Epithelial cell of esophagus (primary cell): Measurements from ENCODE around the gene CELF4.

ENCODE experiments used
- DNase-seq: peaks from one replicate; pipeline ENCODE4 v3.0.0; 2010; ENCODE audit warnings: low read depth
- H3K4me3 ChIP-seq: 2 replicates; pipeline ENCODE4 v1.5.1; 2011; ENCODE audit warnings: mild to moderate bottlenecking, low read length, control low read depth
- CTCF ChIP-seq: IDR thresholded peaks from 2 replicates; pipeline ENCODE4 v1.5.1; 2011; ENCODE audit warnings: low read depth, mild to moderate bottlenecking, low read length, control low read depth, inconsistent platforms; ENCODE audit not compliant: insufficient read depth; ENCODE audit errors: missing control alignments

The CELF4 gene

GRCh38 chr18:37398248-37398920 is 167.2 kb downstream of the CELF4 start:
- TF ChIP-seq CTCF, result no peak
- no peak overlapping the region for H3K4me3 ChIP-seq
- DNase-seq, result no peak

- TF ChIP-seq CTCF, result no peak
- DNase-seq, result no peak
- no peak overlapping the region for H3K4me3 ChIP-seq
Measured at GRCh38 chr18:37397814-37398213, 167.8 kb downstream of the CELF4 start.

- TF ChIP-seq CTCF, result no peak
- DNase-seq, result no peak
- H3K4me3 ChIP-seq, result no peak overlapping the region
Measured at GRCh38 chr18:37396971-37397720, 168.5 kb downstream of the CELF4 start.

GRCh38 chr18:37395631-37396030 is 170.0 kb downstream of the CELF4 start:
- no peak for TF ChIP-seq CTCF
- no peak overlapping the region for H3K4me3 ChIP-seq
- no peak for DNase-seq

- DNase-seq, result no peak
- TF ChIP-seq CTCF, result no peak
Measured at GRCh38 chr18:37395138-37395537, 170.5 kb downstream of the CELF4 start.

GRCh38 chr18:37394610-37394965 is 171.0 kb downstream of the CELF4 start:
- no peak overlapping the region for H3K4me3 ChIP-seq
- no peak for DNase-seq
- TF ChIP-seq CTCF, result no peak

More at GRCh38 chr18:37395138-37395537, 170.5 kb downstream of the CELF4 start:
- H3K4me3 ChIP-seq, result no peak overlapping the region
